Endometrium (tissue), 2 donors: ENCODE data around the gene CIP2A.

Source experiments
- FAIRE-seq: peaks from 2 replicates; lab custom pipeline; 2012; peaks lifted over from hg19 to GRCh38; lab: Jason Lieb, UNC
- donor health status: control.
- donor health status: control.

The CIP2A gene

GRCh38 chr3:108562565-108562964, 26.7 kb downstream of the CIP2A start:
- FAIRE-seq = no peak

- FAIRE-seq = no peak
Observed at GRCh38 chr3:108555966-108556581, 33.2 kb downstream of the CIP2A start.

- FAIRE-seq = no peak
Observed at GRCh38 chr3:108554913-108555571, 34.2 kb downstream of the CIP2A start.

- no peak for FAIRE-seq
Observed at GRCh38 chr3:108554229-108554628, 35.0 kb downstream of the CIP2A start.

DNA sequence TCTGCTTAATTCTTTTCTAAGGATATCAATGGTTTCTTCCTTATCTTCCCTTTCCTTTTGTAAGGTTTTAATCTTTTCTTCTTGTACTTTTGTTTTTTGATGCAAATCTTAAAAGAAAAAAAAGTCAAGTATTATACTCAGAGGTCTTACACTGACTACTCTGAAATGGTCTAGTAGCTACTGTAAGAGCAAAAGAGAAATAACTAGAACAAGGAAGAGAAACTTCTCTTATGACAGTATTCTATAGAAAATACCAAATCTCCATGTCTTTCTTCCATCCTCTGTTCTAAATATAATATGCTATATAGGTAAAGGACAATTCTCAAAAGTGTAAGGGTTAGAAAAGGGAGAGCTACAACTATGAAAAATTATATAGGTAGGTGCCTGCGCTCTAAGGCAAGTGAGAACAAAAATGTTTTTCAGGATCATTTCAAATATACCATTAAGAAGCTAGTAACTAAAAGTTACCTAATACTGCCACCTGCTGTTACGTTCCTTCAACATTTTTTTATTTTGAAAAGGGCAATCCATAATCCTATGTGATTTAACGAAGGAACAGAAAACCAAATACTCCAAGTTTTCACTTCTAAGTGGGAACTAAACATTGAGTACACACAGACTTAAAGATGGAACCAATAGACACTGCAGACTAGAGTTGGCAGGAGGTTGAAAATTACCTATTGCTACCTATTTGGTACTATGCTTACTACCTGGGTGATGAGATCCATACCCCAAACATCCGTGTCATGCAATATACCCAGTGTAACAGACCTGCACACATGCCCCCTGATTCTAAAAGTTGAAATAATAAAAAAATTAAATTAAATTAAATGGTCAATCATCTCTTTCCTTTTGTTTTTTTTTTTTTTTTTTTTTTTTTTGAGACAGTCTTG, 36.7 kb downstream of the CIP2A start:
- peak; percentile 43 for FAIRE-seq

- FAIRE-seq = no peak
Observed at GRCh38 chr3:108548886-108549285, 40.4 kb downstream of the CIP2A start.

DNA sequence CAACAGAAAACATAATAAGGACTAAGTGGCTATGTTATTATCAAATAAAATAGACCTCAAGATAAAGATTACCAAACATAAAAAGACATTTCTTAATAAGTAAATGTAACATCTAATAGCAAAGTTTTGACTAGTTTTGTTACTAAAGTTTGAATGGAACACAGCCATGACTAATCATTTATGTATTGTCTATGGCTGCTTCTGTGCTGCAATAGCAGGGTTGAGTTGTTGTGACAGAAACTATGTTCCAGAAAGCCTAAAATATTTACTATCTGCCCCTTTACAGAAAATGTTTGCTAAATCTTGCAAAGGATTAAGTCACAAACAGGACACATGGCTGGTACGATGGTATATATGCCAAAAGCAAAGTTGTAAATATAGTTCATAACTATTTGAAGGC, 40.9 kb downstream of the CIP2A start:
- FAIRE-seq = no peak

DNA sequence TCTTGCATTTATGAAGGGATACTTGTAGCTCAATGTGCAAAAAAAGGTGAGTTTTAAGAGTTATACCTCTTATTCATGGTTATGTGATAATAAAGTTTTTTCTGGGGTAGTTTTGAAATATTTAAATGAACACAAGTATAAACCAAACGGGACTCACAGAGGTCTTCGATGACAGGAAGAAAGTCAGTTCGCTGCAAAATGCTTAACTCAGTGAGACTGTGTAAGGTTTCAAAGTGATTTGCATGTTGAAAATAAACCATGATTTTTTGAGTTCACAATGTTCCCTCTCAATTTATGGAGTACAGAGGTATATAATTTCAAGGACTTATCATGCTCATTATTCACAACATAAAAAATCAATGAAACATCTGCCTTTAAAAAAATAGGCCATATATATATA, 42.5 kb downstream of the CIP2A start:
- no peak for FAIRE-seq

GRCh38 chr3:108546247-108546646, 43.0 kb downstream of the CIP2A start:
- no peak for FAIRE-seq

- no peak for FAIRE-seq
Observed at GRCh38 chr3:108538083-108538482, 51.2 kb downstream of the CIP2A start.

DNA sequence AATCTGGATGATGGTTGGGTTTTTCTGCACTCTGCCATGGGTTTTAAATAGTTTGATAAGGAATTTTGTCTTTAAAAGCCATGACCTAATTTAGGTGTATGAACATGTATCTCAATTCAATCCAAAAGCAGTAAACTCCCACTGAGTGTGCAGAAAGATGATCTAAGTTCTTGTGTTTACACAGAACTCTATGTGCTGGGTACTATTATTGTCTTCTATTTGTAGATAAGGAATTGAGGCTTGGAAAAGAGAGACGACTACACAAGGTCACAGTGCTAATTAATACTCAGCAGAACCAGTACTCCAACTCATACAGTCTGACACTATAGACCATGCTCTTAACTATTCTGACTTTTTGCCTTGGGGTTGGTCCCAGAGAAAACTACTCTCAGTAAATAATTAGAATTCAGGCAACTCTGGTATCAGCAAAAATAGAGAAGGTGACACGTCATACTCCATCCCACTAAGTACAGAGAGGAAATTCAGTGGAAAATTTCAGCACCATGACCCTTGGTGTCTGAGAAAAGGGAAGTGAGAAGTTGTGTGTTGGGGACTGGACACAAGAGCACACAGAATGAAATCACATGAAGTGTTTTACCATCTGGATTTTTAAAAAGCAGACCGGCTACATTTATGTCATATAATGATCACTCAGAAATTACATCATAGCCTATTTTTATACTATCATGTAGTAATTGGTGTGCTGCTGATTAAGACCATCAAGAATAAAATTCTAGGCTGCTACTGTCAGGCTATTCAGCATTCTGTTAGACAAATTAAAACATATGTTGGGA, 60.6 kb downstream of the CIP2A start:
- FAIRE-seq = no peak

DNA sequence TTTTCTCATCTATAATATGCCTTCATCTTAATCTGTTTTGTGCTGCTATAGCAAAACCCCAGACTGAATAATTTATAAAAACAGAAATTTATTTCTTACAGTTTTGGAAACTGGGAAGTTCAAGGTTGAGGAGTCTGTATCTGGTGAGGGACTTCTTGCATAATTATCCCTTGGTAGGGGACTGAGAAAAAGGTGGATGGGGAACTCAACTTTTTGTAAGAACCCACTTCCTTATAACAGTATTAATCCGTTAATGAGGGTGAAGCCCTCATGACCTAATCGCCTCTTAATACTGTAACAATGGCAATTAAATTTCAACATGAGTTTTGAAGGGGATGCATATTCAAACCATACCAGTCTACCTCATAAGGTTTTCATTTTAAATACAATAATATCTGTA, 61.4 kb downstream of the CIP2A start:
- no peak for FAIRE-seq

- FAIRE-seq = no peak
Observed at GRCh38 chr3:108527109-108527508, 62.1 kb downstream of the CIP2A start.

- no peak for FAIRE-seq
Observed at GRCh38 chr3:108525971-108526370, 63.3 kb downstream of the CIP2A start.

- FAIRE-seq = no peak
Observed at GRCh38 chr3:108525256-108525655, 64.0 kb downstream of the CIP2A start.

- no peak for FAIRE-seq
Observed at GRCh38 chr3:108524537-108524936, 64.7 kb downstream of the CIP2A start.

DNA sequence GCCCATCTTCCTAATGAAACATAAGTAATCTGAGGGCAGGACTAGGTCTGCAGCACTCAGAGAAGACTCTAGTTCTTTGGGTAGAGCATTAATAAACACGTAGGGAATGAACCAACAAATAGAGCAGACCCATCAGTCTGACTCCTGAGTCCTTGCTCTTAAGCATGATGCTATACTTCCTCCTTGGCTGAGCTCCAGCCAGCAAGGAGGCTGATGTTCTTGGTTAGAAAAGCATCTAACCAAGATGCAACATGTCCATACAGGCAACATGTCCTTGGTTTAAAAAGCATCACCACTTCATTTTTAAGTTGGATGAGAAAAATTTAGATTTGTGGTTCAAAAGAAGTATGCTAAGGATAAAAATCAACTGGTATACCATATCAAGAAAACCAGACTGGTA, 70.3 kb downstream of the CIP2A start:
- no peak for FAIRE-seq

DNA sequence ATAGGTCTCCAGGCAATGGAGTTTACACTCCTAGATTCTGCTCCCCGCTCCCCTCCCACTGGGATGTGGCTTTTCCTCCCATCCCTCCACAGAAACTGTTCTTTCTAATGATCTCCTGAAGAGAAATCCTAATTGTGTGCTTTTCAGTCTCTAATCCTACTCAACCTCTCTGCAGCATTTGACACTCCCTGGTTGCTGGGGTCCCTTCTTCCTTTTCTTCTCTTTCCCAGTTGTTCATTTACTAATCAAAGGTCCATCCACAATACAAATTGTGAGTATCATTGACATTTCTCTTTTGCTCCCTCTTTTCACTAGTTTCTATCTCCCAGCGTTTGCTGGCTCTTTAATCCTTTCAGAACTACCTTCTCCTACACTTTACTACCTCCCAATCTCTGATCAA, 72.4 kb downstream of the CIP2A start:
- FAIRE-seq = no peak

- no peak for FAIRE-seq
Observed at GRCh38 chr3:108513961-108514360, 75.3 kb downstream of the CIP2A start.

GRCh38 chr3:108512671-108513070, 76.6 kb downstream of the CIP2A start:
- FAIRE-seq = no peak

DNA sequence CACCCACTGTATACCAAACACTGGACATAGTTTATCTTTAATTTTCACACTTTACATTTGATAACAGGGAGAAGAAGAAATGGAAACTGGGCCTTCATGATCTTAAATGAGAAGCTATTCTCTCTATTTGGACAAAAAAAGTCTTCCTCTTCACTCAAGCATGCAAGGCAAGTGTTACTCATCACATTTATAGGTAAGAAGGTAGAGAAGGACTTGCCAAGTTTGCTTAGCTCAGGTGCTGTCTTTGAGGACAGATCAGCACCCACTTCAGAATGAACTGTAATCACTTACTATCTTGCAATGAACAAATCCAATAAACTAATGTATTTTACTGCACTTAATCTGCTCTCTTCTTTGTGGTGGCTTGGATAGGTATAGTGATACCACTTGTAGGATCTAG, 77.7 kb downstream of the CIP2A start:
- no peak for FAIRE-seq

DNA sequence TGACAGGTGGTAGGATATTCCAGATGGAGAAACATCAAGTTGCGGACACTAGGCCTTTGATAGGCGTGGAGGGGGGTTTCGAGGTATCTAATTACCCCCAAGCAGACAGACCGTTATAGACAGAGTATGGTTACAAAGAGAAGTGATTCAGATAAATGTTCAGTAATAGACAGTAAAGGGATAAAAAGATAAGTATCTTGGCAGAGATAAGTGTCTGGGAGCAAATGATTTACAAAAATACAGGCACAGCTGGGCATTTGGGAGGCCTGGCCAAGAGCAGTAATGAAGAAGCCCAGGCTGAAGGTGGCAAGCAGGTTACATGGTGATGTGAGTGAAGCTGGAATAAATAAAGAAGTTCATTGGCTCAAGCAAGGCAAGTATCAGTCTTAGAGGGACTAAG, 78.2 kb downstream of the CIP2A start:
- FAIRE-seq = no peak
